Right renal cortex interstitium (tissue), 3 donors: ENCODE measurements around the gene PHAF1. TPM values are rescaled to one million over a fixed set of nuclear protein-coding genes. Genes with fewer than 3 reads are reported as not detected.

Source experiments
- DNase-seq, 3 donors: peaks; one replicate each; pipeline ENCODE4 v3.0.0-alpha.2; 2013; ENCODE audit warnings: low read depth in 3 of 3, low spot score in 2 of 3
- polyA plus RNA-seq, 3 donors: library from polyadenylated mRNA; unstranded; fragments of 120-200 nt; gene quantifications; one replicate each; pipeline ENCODE4 v1.2.1, GENCODE V29; 2013; ENCODE audit not compliant: insufficient read length in 3 of 3

PHAF1 gene
- polyA plus RNA-seq = 10 to 100 TPM; 22.9 to 26.7 (median 23.1) TPM

GRCh38 chr16:67109407-67110135 lies at the start of gene PHAF1:
TSS of gene PHAF1 (plus strand) at chr16:67109941. CDS start at chr16:67110176, 235 bp downstream.
- DNase-seq = peak; percentile 84 to 89 (median 85)

GRCh38 chr16:67063008-67063407 lies 46.7 kb upstream of the PHAF1 start:
- no peak for DNase-seq

- no peak for DNase-seq
Measured at GRCh38 chr16:67068212-67068753, 41.5 kb upstream of the PHAF1 start.

GRCh38 chr16:67071476-67072048 lies 38.2 kb upstream of the PHAF1 start:
- no peak for DNase-seq

- DNase-seq = no peak
Measured at GRCh38 chr16:67075331-67075730, 34.4 kb upstream of the PHAF1 start.

GRCh38 chr16:67077871-67078270 lies 31.9 kb upstream of the PHAF1 start:
- DNase-seq = no peak

GRCh38 chr16:67082100-67082499 lies 27.6 kb upstream of the PHAF1 start:
- DNase-seq = no peak

GRCh38 chr16:67082891-67083290 lies 26.9 kb upstream of the PHAF1 start:
- no peak for DNase-seq

- DNase-seq = no peak
Measured at GRCh38 chr16:67084345-67085028, 25.3 kb upstream of the PHAF1 start.

- no peak for DNase-seq
Measured at GRCh38 chr16:67086822-67087221, 22.9 kb upstream of the PHAF1 start.

- no peak for DNase-seq
Measured at GRCh38 chr16:67087291-67087690, 22.4 kb upstream of the PHAF1 start.

- DNase-seq = no peak
Measured at GRCh38 chr16:67087803-67088202, 21.9 kb upstream of the PHAF1 start.

- no peak for DNase-seq
Measured at GRCh38 chr16:67088551-67088950, 21.2 kb upstream of the PHAF1 start.

- DNase-seq = no peak
Measured at GRCh38 chr16:67089101-67089500, 20.6 kb upstream of the PHAF1 start.

GRCh38 chr16:67091906-67092566 lies 17.7 kb upstream of the PHAF1 start:
- no peak for DNase-seq

- no peak for DNase-seq
Measured at GRCh38 chr16:67093098-67093726, 16.5 kb upstream of the PHAF1 start.

GRCh38 chr16:67098599-67098998 lies 11.1 kb upstream of the PHAF1 start:
- DNase-seq = no peak

GRCh38 chr16:67100569-67101310 lies 9.0 kb upstream of the PHAF1 start:
- DNase-seq = no peak

GRCh38 chr16:67101311-67102082 lies 8.2 kb upstream of the PHAF1 start:
- no peak for DNase-seq
